GM21390 (cell line): ENCODE results near the gene CSNK1E.

Experiments
- ATAC-seq: cut with Tn5 transposase; IDR thresholded peaks from one replicate; pipeline ENCODE4 v1.9.1; 2021; ENCODE audit not compliant: unreplicated experiment

Gene CSNK1E

DNA sequence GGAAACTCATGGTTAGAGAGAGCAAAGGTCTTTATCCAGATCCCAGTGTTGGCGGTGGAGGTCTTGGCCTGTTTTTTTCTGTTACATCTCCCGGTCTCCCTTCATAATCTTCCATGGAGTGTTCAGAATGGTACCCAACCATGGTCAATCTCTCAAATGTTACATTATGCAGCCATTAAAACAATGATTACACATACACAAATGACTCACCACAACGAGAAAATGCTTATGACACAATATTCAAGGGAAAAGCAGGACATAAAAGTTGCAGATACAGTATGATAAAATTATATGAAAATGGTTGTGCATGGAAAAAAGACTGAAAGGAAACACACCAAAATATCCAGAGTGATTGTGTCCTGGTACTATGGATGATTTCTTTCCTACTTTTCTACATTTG lies 17.8 kb upstream of the CSNK1E start:
- ATAC-seq, result no peak

GRCh38 chr22:38327805-38328204 lies 10.6 kb upstream of the CSNK1E start:
- no peak for ATAC-seq

DNA sequence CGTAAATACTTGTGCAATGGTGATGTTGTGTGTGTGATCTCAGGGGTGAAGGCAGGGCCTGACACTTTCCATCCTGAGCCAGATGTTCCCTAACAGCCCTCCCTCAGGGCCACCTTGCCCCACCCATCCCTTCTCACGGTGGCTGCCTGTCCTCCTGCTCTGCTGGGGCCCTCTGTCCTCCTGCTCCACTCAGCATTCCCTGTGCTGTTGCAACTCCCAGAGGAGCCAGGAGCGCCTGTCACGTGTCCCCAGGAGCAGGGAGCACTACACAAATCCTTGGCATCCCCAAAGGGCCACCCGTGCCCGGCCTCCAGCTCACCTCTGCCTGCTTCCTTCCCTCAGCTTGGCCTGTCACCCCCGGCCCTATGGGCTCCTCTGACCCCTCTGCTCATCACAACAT lies 10.2 kb upstream of the CSNK1E start:
- no peak for ATAC-seq

DNA sequence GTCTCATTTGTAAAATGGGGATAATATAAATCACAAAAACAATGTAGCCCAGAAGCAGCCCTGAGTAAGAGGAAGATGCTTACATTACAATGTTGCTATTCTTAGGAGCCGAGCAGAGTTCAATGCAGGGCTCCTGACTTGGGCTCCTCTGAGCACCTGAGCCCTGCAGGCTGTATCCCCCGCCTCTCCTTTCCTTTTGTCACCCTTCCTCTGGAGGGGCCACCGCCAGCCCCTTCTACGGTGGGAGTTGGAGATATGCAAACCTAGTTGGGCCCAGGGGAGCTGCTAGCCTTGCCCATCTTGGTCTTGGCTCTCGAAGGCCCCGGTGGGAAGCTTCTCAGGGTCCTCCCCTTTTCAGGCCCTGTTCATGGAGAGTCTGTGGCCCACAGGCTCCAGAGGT lies 8.4 kb upstream of the CSNK1E start:
- no peak for ATAC-seq

DNA sequence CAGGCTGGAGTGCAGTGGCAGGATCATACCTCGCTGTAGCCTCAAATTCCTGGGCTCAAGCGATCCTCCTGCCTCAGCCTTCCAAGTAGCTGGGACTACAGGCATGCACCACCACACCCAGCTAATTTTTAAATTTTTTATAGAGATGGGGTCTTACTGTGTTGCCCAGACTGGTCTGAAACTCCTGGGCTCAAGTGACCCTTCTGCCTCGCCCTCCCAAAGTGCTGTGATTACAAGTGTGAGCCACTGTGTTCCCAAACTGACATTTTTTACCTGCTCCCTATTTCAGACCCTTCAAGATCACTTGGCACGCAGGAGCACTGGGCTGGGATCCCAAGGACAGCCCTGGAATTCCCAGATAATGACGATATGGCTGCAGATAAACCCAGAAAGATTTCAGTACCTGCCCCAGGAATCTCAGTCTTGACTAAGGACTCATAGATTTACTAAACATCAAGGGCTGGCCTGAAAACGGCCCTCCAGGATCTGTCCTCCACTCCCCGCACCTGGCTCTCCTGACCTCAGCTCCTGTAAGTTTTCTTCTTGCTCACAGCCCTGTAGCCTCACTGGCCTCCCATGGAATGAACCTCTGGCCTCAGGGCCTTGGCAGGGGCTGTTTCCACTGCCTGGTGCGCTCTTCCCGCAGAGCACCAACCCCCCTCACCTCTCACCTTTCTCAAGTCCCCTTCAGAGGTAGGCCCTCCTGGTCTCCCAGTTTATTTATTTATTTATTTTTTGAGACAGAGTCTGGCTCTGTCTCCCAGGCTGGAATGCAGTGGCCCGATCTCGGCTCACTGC lies 3.6 kb upstream of the CSNK1E start:
- no peak for ATAC-seq

GRCh38 chr22:38318792-38319773 lies 1.9 kb upstream of the CSNK1E start:
- no peak for ATAC-seq

DNA sequence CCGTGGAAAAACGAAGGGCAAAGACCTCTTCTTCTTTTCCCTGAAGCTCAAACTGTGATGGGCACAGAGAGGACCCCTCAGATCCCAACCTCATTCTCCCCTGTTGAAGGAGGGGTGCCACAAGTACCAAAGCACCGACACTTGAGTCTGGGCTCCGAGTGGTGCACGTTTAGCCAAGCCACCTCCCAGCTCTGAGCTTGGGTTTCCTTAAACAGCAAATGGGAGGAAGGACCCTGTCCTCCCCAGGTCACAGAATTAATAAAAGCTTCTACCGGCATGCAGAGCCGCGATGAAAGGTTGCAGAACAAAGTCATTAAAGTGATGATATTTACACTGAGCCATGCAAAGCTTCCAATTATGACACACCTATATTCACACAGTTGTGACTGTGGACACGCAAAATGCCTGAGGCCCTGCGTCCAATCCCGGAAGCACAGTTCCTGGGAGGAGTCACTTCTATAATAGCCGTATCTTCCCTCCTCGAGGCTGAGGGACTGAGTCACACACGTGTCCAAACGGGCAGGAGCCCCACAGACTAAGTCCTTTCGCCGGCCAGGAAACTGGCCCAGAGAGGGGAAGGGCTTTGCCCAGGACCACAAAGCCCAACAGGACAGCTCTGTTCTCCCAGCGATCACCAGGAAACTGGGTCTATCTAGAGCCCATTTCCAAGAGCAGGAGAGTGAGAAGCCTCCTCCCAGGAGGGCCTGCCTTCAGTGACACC lies 922 bp upstream of the CSNK1E start:
- ATAC-seq, result no peak

- no peak for ATAC-seq
Measured at GRCh38 chr22:38316364-38317121, 690 bp downstream of the CSNK1E start.

GRCh38 chr22:38315823-38316363 lies 1.3 kb downstream of the CSNK1E start:
- no peak for ATAC-seq

DNA sequence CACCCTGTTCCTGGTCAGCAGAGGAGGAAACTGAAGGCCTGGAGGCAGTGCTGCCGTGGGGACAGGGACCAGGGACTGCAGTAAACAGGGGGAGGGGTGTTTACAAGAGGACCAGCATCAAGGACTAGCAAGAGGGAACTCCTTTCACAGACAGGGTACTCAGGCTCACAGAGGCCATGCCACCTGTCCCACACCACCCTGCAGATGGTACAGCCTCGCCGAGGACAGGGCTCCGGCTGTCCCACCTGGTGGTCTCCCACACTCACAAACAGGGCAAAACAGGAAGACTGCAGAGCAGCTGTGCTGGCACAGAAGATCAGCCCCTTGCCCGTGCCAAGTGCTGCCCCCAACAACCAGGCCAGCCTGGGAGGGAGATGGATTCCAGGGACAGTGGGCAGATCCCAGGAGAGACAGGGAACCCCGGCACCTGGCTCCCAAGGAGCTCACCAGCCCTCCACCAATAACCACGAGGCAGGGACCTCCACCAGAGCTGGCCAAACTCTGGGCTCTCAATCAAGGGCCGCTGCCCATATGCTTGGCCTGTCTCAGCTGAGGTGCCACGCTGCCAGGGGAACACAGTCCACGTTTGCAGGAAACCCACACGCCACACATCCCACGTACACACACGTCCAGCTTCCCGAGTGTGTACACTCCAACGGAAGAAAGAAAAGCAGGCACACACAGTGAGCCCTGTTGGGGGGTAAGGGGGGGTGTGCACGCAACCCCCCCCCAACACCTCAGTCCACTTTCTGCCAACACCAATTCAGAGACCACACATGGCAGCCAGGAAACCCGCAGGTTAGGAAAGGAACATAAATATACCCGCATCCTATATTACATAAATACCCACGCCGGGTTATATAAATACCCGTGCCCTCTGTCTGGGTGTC lies 2.1 kb downstream of the CSNK1E start:
- ATAC-seq, result no peak

DNA sequence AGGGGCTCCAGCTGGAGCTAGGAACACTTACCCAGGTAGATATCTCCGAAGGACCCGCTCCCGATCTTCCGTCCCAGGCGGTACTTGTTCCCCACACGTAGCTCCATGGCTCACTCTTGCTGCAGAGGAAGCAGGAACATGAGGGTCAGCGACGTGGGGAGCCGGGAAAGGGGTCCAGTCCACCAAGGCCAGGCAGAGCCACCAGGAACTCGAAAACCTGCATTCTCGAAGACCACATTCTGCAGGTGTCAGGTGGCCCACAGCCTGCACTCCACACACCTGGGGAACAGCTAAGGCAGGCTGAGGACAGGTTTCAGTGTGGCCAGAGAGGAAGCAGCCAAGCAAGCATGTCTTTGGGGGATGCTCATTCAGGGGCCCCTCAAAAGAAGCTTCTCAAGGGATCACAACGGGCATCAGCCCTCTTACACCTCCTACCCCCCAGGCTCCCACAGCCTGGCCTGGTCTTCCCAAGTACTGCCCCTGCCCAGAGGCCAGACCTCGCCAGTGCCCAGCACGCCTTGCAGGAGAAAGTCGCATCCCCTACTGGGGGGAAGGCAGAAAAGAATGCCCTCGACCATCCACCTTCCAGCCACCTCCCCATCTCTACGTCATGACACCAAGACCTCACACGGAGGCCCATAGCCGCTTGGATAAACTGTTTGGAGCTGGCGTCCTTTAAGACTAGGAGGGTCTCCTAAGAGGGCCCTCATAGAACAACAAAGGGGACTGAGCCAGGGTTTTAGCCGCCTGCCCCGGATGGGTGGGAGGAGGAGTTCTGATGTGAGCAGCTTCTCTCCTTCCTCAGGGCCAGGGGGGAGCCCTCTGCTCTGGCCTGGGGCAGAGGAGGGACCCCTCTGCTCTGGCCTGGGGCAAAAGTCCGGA lies 2.9 kb downstream of the CSNK1E start:
- ATAC-seq, result no peak

- ATAC-seq, result no peak
Measured at GRCh38 chr22:38313384-38313955, 3.8 kb downstream of the CSNK1E start.

DNA sequence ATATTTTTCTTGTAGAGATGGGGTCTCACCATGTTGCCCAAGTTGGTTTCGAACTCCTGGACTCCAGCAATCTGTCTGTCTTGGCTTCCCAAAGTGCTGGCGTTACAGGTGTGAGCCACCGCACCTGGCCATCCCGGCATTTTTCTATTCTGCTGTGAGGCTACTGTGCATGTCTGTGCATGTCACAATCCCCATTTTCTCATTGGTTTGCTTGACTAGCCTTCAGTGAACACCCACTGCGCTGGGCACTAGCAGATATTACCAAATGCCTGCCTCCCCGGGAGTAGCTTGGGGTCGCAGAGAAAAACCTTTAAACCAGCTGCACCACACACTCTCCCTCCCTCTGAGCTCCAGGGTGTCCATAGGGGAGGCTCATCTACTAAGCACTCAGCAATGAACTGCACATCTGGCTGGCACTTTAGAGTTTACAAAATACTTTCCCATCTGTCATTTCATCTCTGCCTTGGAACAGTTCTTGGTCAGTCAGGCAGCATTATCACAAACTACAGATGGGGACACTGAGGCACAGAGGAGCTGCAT lies 4.9 kb downstream of the CSNK1E start:
- no peak for ATAC-seq

- no peak for ATAC-seq
Measured at GRCh38 chr22:38311323-38311620, 6.0 kb downstream of the CSNK1E start.

DNA sequence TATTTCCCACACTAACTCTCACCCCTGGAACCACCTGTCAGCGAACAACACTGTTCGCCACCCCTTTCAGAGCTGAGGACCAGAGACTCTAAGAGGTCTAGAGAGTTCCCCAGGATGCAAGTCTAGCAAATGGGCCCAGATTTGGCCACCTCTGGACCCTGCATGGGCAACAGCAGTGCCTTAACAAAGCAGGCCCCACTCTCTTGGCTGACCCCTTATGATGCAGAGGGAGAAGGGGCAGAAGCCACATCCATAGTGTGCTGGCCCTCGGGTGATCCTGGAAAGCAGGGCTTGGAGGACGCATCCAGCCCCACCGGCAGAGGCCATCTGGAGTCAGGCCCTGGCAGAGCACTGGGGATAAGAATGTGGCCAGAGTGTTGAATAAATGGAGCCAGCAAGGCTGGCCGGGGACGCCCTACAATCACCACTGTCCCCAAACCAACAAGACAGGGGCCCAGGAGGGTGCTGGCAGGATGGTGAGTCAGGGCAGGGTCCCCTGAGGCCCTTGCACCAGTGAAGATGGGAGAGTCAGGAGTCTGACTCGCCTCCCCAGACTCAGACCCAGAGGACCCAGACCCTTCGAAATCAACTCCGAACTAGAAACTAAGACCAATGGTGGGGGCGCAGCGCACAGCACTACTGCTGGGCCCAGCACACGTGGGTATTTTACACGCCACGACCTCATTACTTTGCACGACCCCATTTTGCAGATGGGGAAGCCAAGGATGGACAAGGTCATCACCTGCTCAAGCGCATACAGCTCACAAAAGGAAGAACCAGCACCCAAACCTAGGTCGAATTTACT lies 6.5 kb downstream of the CSNK1E start:
- no peak for ATAC-seq

GRCh38 chr22:38309614-38310517 lies 7.4 kb downstream of the CSNK1E start:
- no peak for ATAC-seq
